IPS-20b (cell line): ENCODE results near the gene NISCH.

ENCODE experiments used
- H3K27ac ChIP-seq: one replicate; pipeline ENCODE4 v1.5.1; 2013; ENCODE audit warnings: low read length
- H3K27me3 ChIP-seq: 2 replicates; pipeline ENCODE4 v1.6.1; 2013; ENCODE audit warnings: mild to moderate bottlenecking, low read length, inconsistent platforms; ENCODE audit not compliant: insufficient read depth
- H3K36me3 ChIP-seq: 2 replicates; pipeline ENCODE4 v1.6.1; 2013; ENCODE audit warnings: low read depth, mild to moderate bottlenecking, inconsistent platforms, low read length, moderate library complexity; ENCODE audit not compliant: insufficient read depth
- H3K4me1 ChIP-seq: 2 replicates; pipeline ENCODE4 v1.6.1; 2013; ENCODE audit warnings: mild to moderate bottlenecking, control low read depth, inconsistent platforms, low read length, moderate library complexity; ENCODE audit not compliant: insufficient read depth
- H3K4me3 ChIP-seq: 2 replicates; pipeline ENCODE4 v1.5.1; 2013; ENCODE audit warnings: mild to moderate bottlenecking, low read length, inconsistent platforms
- H3K9ac ChIP-seq: 2 replicates; pipeline ENCODE4 v1.6.1; 2013; ENCODE audit warnings: low read depth, mild to moderate bottlenecking, inconsistent platforms, low read length, moderate library complexity
- H3K9me3 ChIP-seq: 2 replicates; pipeline ENCODE4 v1.6.1; 2013; ENCODE audit warnings: mild to moderate bottlenecking, low read depth, low read length, inconsistent platforms; ENCODE audit not compliant: insufficient read depth

NISCH gene

DNA sequence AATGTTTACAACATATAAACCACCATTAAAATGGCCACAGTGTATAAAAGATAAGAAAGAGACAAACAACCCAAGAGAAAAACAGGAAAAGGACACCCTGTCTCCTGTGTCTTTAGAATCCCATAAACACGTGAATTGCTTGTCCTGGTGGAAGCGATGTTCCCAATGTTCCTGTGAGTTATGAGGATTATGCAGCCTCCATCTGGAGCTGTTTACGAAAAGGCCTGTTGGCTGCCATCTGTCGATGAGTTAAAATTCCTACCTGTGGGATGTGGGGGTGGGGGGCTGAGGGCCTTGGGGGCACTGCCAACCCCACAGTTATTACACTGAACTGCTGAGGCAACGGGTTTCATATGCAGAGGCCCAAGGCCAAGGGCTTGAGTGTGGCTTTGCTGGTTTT, 13.6 kb downstream of the NISCH start:
- no peak overlapping the region for H3K4me3 ChIP-seq
- H3K9ac ChIP-seq, result no peak overlapping the region
- no peaks in the 10 kb centered on the region for H3K27me3 ChIP-seq
- no peaks in the 10 kb centered on the region for H3K4me1 ChIP-seq
- H3K36me3 ChIP-seq, result peaks cover 72% of the 10 kb centered on the region
- no peak overlapping the region for H3K27ac ChIP-seq
- H3K9me3 ChIP-seq, result no peaks in the 10 kb centered on the region

DNA sequence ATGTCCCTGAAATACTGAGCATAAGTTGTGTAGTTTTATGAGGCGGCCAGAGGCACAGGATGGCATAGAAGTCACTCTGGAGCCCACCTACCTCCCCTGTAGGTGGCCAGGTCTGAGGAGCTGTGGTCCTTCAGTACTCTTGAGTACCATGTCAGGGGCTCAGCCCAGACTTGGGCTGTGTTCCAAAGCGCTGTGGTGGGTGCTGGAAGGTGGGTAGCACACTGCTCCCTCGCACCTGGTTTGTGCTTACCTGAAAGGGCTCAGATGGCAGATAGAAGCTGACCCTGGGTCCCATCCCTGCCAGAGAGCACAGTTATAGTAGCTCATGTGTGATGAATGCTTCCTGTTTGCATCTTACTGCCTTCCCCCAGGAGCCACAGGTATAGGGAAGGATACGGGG, 15.5 kb downstream of the NISCH start:
- no peaks in the 10 kb centered on the region for H3K4me1 ChIP-seq
- H3K9me3 ChIP-seq, result no peaks in the 10 kb centered on the region
- no peaks in the 10 kb centered on the region for H3K27me3 ChIP-seq
- no peak overlapping the region for H3K27ac ChIP-seq
- no peak overlapping the region for H3K9ac ChIP-seq
- no peak overlapping the region for H3K4me3 ChIP-seq
- peaks cover 70% of the 10 kb centered on the region for H3K36me3 ChIP-seq

DNA sequence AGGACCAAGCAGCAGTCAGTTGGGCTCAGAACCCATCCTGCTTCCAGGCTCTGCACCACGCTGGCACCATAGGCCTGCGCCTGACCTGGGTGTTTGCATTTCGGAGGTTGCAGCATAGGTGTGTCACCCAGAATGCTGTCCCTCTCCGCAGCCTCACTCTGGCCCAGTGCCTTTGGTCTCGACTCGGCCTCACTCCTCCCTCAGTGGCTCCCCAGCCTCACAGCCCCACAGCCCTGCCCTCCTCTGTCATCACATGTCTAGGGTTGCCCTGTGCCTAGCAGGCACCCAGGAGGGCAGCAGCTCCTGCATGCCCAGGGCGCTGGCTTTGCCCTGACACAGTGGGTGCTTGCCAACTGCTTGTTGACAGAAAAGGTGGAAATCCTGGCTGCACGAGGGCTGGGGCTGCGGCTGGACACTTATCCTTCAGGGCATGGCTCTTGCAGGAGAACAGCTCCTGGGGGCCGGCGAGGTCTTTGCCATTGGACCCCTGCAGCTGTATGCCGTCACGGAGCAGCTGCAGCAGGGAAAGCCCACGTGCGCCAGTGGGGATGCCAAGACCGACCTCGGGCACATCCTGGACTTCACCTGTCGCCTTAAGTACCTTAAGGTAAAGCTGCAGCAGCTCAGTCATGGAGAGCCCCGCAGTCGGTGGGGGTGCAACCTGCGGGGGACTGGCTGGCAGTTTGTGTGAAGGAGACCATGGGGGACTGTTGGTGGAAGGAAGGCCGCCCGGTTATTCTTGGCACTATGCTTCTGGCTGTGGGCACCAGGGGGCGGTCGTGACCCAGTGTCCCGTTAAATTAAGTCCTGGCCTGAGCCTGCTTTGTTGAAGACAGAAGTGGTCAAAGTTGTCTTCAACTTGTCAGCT, 16.2 kb downstream of the NISCH start:
- H3K4me1 ChIP-seq, result no peaks in the 10 kb centered on the region
- H3K4me3 ChIP-seq, result no peak overlapping the region
- H3K27ac ChIP-seq, result no peak overlapping the region
- H3K9me3 ChIP-seq, result no peaks in the 10 kb centered on the region
- H3K36me3 ChIP-seq, result peaks cover 72% of the 10 kb centered on the region
- H3K27me3 ChIP-seq, result no peaks in the 10 kb centered on the region
- no peak overlapping the region for H3K9ac ChIP-seq

DNA sequence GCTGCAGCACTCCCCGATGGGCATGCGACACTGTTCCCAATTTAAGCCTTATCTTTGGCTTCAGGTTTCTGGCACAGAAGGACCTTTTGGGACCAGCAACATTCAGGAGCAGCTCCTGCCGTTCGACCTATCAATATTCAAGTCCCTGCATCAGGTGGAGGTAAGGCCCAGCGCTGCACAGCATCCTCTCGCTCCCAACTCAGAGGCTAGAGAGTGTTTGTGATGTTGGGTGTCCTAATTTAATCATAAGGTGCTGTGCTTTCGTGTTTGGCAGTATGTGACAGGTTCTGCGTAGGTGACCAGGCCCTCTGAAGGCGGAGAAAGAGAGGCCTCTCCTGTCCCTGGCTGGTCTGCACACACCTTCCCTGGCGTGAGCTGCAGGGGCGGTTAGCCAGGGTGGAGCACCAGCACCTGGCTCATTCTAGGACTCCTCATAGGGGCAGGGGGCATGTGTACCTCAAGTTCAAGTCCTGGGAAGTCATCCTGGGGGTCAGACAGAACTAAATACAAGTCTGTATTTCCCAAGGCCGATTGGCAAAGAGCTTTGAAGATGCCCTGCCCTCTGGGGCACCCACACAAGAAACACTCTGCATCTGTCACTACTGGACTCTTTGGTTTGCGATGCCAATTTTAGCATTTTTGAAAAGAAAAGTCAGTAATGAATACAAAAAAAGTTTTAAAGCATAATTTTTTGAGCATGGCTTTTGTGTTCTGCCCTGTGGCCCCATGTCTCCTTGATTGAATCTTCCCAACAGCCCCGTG, 17.0 kb downstream of the NISCH start:
- H3K36me3 ChIP-seq, result peaks cover 75% of the 10 kb centered on the region
- H3K9ac ChIP-seq, result no peak overlapping the region
- no peak overlapping the region for H3K4me3 ChIP-seq
- H3K27ac ChIP-seq, result no peak overlapping the region
- H3K27me3 ChIP-seq, result no peaks in the 10 kb centered on the region
- no peaks in the 10 kb centered on the region for H3K9me3 ChIP-seq
- H3K4me1 ChIP-seq, result no peaks in the 10 kb centered on the region

DNA sequence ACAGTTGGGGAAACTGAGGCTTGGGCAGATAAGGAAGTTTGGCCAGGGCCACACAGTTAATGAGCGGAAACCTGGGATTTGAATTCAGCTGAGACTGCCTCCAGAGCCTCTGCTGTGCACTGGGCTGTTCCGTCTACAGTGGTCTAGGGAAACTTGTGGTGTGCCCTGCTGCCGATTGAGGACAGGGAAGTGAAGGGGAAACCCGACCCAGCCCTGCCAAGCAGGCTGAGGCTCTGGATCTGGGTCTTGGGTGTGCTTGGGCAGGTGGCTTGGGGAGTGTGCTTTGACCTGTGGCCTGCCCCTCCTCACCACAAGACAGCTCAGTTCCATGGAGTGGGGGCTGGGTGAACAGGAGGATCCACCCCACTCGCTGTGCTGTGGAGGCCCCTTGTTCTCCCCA, 17.6 kb downstream of the NISCH start:
- H3K9ac ChIP-seq, result no peak overlapping the region
- H3K4me3 ChIP-seq, result no peak overlapping the region
- peaks cover 78% of the 10 kb centered on the region for H3K36me3 ChIP-seq
- no peaks in the 10 kb centered on the region for H3K4me1 ChIP-seq
- H3K27ac ChIP-seq, result no peak overlapping the region
- no peaks in the 10 kb centered on the region for H3K9me3 ChIP-seq
- H3K27me3 ChIP-seq, result no peaks in the 10 kb centered on the region

DNA sequence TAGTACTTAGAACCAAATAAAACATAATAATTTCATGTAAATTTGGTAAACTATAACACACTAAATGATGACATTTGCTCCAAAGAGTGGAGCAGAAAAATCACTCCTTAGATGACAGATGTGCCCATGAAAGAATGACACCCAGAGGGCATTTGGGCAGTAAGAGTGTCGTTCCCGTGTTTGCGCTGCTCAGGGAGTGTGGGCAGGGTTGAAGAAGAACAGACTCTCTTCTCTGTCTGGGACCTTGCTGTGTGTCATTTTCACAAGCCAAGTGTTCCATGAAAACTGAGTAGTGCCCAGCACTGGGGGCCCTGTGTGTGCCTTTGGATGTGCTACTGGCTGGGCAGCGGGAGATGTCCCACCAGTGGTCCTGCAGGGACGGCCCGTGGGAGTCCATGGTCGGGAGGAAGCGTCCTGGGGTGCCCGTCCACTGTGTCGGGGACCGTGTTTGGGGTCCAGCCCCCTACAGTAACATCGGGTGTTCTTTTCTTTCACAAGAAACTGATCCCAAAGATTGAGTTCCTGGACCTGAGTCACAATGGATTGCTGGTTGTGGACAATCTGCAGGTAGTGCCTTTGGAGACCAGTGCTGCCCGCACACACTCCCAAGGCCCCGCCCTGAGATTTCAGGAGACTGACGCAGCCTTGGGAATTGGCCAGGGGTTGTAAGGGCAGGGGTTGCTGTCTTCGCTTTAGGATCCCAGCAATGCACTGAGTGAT, 21.8 kb downstream of the NISCH start:
- Histone ChIP-seq H3K9ac (no peak overlapping the region), H3K27ac (no peak overlapping the region), H3K4me3 (no peak overlapping the region), H3K27me3 (no peaks in the 10 kb centered on the region), H3K36me3 (peaks cover 97% of the 10 kb centered on the region), H3K9me3 (no peaks in the 10 kb centered on the region), H3K4me1 (no peaks in the 10 kb centered on the region)

DNA sequence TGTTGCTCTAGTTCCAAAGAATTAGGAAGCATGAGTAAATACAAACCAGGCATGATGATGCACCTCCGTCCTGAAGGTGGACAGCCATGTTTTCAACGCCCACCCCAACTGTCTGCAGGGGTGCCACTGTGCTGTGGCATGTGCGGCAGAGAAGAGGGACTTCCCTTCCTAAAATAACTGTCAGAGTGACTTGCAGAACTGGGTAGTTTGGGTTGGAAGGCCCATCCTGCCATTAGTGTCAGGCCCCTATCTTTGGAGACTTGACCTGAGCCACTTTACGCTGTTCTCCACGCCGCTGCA, 22.3 kb downstream of the NISCH start:
- no peak overlapping the region for H3K4me3 ChIP-seq
- H3K27me3 ChIP-seq, result no peaks in the 10 kb centered on the region
- peaks cover 97% of the 10 kb centered on the region for H3K36me3 ChIP-seq
- no peaks in the 10 kb centered on the region for H3K4me1 ChIP-seq
- H3K27ac ChIP-seq, result no peak overlapping the region
- H3K9me3 ChIP-seq, result no peaks in the 10 kb centered on the region
- no peak overlapping the region for H3K9ac ChIP-seq

DNA sequence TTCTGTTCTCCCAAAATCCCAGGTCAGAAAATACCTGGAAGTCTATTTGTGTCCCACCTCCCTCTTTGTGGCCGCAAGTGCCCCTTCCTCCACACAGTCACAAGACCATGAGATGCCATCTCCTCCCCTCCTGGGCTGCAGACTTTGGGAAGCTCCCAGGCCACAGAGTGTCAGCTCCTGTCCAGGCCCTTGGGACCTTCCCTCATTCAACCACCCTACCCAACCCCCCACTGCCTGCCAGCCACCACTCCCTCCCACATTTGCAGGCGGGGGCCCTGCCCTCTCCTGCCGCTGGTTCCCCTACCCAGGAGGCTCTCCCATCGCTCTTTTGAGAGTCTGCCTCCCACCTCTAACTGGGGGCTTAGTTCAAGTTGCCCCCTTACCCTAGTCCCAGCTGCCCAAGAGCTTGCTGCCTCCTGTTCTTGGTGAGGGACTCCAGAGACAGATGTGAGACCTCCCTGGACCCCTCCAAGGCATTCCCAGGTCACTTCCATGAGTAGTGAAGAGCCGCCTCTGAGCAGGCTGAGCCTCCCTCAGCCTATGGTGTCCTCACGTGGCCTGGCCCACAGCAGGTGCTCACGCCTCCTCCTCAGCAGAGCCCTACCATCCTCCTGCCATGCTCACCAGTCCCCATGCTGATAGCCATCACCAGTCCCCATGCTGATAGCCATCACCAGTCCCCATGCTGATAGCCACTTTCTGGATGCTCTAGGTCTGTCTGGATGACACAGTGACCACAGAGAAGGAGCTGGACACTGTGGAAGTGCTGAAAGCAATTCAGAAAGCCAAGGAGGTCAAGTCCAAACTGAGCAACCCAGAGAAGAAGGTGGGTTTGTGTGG, 23.9 kb downstream of the NISCH start:
- H3K4me1 ChIP-seq, result no peaks in the 10 kb centered on the region
- peaks cover 87% of the 10 kb centered on the region for H3K36me3 ChIP-seq
- H3K9me3 ChIP-seq, result no peaks in the 10 kb centered on the region
- no peak overlapping the region for H3K27ac ChIP-seq
- no peaks in the 10 kb centered on the region for H3K27me3 ChIP-seq
- H3K9ac ChIP-seq, result no peak overlapping the region
- no peak overlapping the region for H3K4me3 ChIP-seq

DNA sequence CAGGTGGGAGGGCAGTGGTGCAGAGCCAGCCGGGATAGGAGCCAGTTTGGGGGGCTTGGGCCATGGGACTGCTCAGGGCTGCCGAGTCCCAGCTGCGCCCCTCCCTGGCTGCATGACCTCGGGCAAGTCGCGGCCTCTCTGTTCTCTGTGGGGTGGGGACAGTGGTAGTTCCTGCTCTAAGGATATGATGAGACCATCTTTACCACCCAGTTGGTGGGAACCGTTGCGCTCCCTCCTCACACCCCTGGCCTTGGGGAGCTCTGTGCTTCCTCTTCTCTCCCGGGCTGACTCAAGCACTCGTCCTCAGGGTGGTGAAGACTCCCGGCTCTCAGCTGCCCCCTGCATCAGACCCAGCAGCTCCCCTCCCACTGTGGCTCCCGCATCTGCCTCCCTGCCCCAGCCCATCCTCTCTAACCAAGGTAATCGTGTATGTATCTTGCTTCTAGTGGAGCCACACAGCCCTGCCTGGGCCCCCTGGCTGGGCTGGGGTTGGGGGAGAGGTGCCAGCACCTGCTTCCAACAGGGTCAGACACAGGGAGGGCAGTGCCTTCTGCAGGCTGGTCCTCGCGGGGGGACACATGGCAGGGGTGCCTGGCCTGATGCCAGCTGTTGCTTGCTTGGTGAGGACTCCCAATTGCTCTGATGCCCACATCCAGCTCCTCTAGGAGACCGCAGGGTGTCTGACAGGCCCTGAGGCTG, 24.6 kb downstream of the NISCH start:
- Histone ChIP-seq H3K36me3 (peaks cover 87% of the 10 kb centered on the region), H3K27ac (no peak overlapping the region), H3K4me1 (no peaks in the 10 kb centered on the region), H3K4me3 (no peak overlapping the region), H3K9me3 (no peaks in the 10 kb centered on the region), H3K9ac (no peak overlapping the region), H3K27me3 (no peaks in the 10 kb centered on the region)

DNA sequence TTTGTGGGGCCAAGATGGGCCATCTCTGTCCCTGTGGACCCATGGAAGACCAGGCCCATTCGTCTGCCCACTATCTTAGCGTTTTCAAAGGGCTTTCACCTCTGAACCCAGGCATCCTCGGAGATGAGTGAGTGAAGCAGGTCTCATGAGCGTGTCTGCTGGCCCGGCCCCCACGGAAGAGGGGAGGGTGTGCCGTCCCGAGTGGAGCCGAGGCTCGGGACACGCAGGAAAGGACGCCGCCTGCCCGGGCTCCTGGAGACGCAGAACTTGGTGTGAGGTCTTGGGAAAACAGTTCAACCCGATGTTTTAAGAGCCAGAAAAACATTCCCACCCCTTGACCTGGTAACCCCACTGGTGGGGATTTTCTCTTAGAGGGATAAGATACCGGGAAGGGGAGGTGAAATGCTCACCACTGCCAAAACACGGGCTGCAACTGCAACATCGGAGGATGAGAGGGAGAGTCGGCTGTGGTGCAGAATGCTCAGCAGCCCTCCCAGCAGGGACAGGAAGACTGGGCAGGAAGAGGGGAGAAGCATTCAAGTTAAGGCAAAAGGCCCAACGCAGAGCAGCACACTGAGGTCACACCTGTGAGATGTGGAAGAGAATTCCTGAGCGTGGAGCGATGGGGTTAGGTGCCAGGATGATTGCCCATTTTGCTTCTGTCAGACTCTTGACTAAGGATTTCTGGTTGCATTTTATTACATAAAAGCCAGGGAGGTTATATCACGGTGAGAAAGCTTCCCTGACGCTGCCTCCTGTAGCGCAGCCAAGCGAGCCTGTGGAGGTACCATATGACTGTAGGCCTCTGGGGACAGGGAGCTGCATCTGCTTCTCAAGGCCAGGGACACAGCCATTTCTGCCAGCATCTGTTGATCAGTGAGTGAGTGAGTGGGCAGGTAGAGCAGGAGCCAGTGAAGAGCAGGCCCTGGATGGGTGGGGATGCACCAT, 25.6 kb downstream of the NISCH start:
- no peaks in the 10 kb centered on the region for H3K27me3 ChIP-seq
- H3K36me3 ChIP-seq, result peaks cover 87% of the 10 kb centered on the region
- no peaks in the 10 kb centered on the region for H3K4me1 ChIP-seq
- H3K9ac ChIP-seq, result no peak overlapping the region
- H3K4me3 ChIP-seq, result no peak overlapping the region
- H3K27ac ChIP-seq, result no peak overlapping the region
- H3K9me3 ChIP-seq, result no peaks in the 10 kb centered on the region
